Sigmoid colon (tissue), 3 donors: Measurements from ENCODE around the gene LZTS3.

Experiments used
- CTCF ChIP-seq, 4 experiments: fragments of 450-650 bp in 3 of 4; fragments of 200-600 bp in 1 of 4; IDR thresholded peaks; one replicate each; pipeline ENCODE4 v1.5.1; 2016 to 2019; ENCODE audit warnings: antibody characterized with exemption in 4 of 4, mild to moderate bottlenecking in 3 of 4, moderate library complexity in 2 of 4
- POLR2A ChIP-seq, 2 donors: fragments of 450-650 bp; IDR thresholded peaks; one replicate each; pipeline ENCODE4 v1.6.1; 2016; ENCODE audit warnings: antibody characterized with exemption in 2 of 2, mild to moderate bottlenecking in 2 of 2, moderate library complexity in 2 of 2

- TF ChIP-seq CTCF (IDR thresholded peaks at IDR 0.05) = no peak
- no peak for TF ChIP-seq POLR2A (IDR thresholded peaks at IDR 0.05)
Observed at GRCh38 chr20:3121955-3122610, 51.3 kb downstream of the LZTS3 start.
